Measurements from ENCODE around the gene GPR183.

GRCh38 chr13:99332456-99332855 is 25.3 kb upstream of the GPR183 start:
- TF ChIP-seq CTCF (conservative IDR thresholded peaks at IDR 0.05 in 1 of 2, IDR thresholded peaks at IDR 0.05 in 1 of 2; ENCODE audit: low read depth in 1 of 2, low read length in 2 of 2) (no peak), EZH2 (IDR thresholded peaks at IDR 0.05; ENCODE audit: low read length, missing control alignments) (no peak)
